Measurements from ENCODE around the gene SLC25A21. TPM values are rescaled to one million over a fixed set of nuclear protein-coding genes. Genes with fewer than 3 reads are reported as not detected.

Gene SLC25A21
- total RNA-seq, 2 donors from 2014 or later: 1.2 TPM; not detected in 1

- Histone ChIP-seq H3K36me3 (no peaks in the 10 kb centered on the region), H3K4me3 (no peak overlapping the region), H3K9me3 (no peaks in the 10 kb centered on the region), H3K27ac (no peak overlapping the region), H3K27me3 (replicated peaks; ENCODE audit: insufficient read depth) (peaks cover 35% of the 10 kb centered on the region), H3K4me1 (ENCODE audit: control insufficient read depth in 1 of 2, low read depth in 2 of 2) (peaks cover 9 to 65% of the 10 kb centered on the region in 2 donors)
- no peak for TF ChIP-seq CTCF (IDR thresholded peaks at IDR 0.05)
- no peak for ATAC-seq (ENCODE audit: insufficient number of reproducible peaks, low FRiP score, low read depth)
- DNase-seq (ENCODE audit: low spot score): no peak
Measured at GRCh38 chr14:36659822-36660735, 512.3 kb downstream of the SLC25A21 start.

- Histone ChIP-seq H3K9me3 (no peaks in the 10 kb centered on the region), H3K36me3 (no peaks in the 10 kb centered on the region), H3K4me1 (ENCODE audit: control insufficient read depth in 1 of 2, low read depth in 2 of 2) (peaks cover 7 to 63% of the 10 kb centered on the region in 2 donors), H3K27me3 (replicated peaks; ENCODE audit: insufficient read depth) (peaks cover 43% of the 10 kb centered on the region), H3K27ac (no peak overlapping the region), H3K4me3 (no peak overlapping the region)
- no peak for TF ChIP-seq CTCF (IDR thresholded peaks at IDR 0.05)
- ATAC-seq (ENCODE audit: insufficient number of reproducible peaks, low FRiP score, low read depth): no peak
- no peak for DNase-seq (ENCODE audit: low spot score)
Measured at GRCh38 chr14:36659010-36659821, 513.2 kb downstream of the SLC25A21 start.

- H3K9me3 ChIP-seq: no peaks in the 10 kb centered on the region
- H3K4me3 ChIP-seq: peak overlapping the region; percentile 60
- DNase-seq (ENCODE audit: low spot score) (no peak), ATAC-seq (ENCODE audit: insufficient number of reproducible peaks, low FRiP score, low read depth) (no peak)
- H3K4me1 ChIP-seq (ENCODE audit: control insufficient read depth in 1 of 2, low read depth in 2 of 2): peaks cover 4 to 54% of the 10 kb centered on the region in 2 donors
- H3K27ac ChIP-seq: no peak overlapping the region
- peaks cover 44% of the 10 kb centered on the region for H3K27me3 ChIP-seq (replicated peaks; ENCODE audit: insufficient read depth)
- no peak for TF ChIP-seq CTCF (IDR thresholded peaks at IDR 0.05)
- H3K36me3 ChIP-seq: no peaks in the 10 kb centered on the region
Measured at GRCh38 chr14:36658123-36659009, 514.0 kb downstream of the SLC25A21 start.

GRCh38 chr14:36657399-36658122, 514.8 kb downstream of the SLC25A21 start:
- Histone ChIP-seq H3K27ac (no peak overlapping the region), H3K27me3 (replicated peaks; ENCODE audit: insufficient read depth) (peaks cover 44% of the 10 kb centered on the region), H3K4me1 (ENCODE audit: control insufficient read depth in 1 of 2, low read depth in 2 of 2) (peaks cover 4 to 46% of the 10 kb centered on the region in 2 donors), H3K9me3 (no peaks in the 10 kb centered on the region), H3K4me3 (peak overlapping the region; percentile 60), H3K36me3 (no peaks in the 10 kb centered on the region)
- no peak for TF ChIP-seq CTCF (IDR thresholded peaks at IDR 0.05)
- DNase-seq (ENCODE audit: low spot score) (no peak), ATAC-seq (ENCODE audit: insufficient number of reproducible peaks, low FRiP score, low read depth) (no peak)

Data from thoracic aorta (tissue), 2 donors.